SH-SY5Y (cell line): ENCODE measurements around the gene VMP1.

Source experiments
- GATA2 ChIP-seq: IDR thresholded peaks from 2 replicates; pipeline ENCODE4 v1.6.1; 2011; ENCODE audit warnings: mild to moderate bottlenecking, low read depth, low read length
- GATA3 ChIP-seq: IDR thresholded peaks from 2 replicates; pipeline ENCODE4 v1.6.1; 2011; ENCODE audit warnings: low read depth, mild to moderate bottlenecking, low read length, moderate library complexity

Gene VMP1

GRCh38 chr17:59694344-59694743, 13.1 kb upstream of the VMP1 start:
- TF ChIP-seq GATA3 (no peak), GATA2 (no peak)

DNA sequence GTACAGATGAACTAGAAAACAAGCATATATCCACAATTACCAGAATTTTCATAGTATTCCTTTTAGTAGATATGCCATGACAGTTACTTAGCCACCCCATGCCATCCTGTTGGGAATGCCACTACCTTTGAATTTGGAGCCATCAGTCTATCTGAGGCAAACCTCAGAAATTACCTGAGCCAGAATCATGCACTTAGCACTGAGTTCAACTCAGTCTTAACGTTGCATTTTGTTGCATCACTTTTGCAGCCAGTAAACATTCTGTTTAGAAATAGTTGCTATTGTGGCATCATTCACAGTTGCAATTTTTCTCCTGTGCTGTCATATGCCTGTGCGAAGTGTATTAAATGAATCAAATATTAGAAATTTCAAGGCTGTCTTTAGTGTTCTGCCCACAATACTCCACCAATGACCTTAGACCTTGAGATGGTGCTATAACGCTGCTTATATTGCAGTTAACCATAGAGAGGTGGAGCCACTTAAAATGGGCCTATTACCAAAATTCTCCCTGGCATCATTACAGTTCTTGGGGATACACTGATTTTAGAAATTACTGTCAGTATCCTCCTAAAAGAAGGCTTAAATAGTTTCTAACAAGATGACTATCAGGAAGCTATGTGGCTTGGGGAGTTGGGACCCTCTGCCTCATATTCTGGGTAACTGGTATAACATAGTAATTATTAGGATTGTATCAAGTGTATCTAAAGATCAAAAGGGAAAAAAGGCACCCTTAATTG, 11.3 kb upstream of the VMP1 start:
- TF ChIP-seq GATA2 (no peak), GATA3 (no peak)

- TF ChIP-seq GATA3: no peak
- TF ChIP-seq GATA2: no peak
Observed at GRCh38 chr17:59696682-59697277, 10.7 kb upstream of the VMP1 start.

- TF ChIP-seq GATA2 (no peak), GATA3 (no peak)
Observed at GRCh38 chr17:59698143-59698542, 9.3 kb upstream of the VMP1 start.

DNA sequence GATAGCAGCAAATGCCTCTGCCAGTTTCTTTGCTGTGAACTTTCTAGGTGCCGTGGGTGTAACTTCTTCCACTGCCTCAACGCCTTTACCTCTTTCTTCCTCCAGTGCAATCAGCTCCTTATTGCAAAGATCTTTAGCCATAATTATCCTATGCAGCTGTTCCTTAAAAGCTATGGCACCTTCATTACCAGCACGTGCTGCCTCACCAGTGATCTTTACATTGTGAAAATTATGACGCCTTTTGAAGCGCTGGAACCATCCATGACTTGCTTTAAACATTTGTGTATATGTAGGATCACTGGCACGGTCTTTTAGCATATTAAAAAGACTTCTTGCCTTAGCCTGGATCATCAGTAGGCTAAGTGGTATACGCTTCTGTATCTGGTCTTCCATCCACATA, 8.2 kb upstream of the VMP1 start:
- TF ChIP-seq GATA3 (no peak), GATA2 (no peak)

GRCh38 chr17:59699786-59700185, 7.7 kb upstream of the VMP1 start:
- TF ChIP-seq GATA2: no peak
- no peak for TF ChIP-seq GATA3

DNA sequence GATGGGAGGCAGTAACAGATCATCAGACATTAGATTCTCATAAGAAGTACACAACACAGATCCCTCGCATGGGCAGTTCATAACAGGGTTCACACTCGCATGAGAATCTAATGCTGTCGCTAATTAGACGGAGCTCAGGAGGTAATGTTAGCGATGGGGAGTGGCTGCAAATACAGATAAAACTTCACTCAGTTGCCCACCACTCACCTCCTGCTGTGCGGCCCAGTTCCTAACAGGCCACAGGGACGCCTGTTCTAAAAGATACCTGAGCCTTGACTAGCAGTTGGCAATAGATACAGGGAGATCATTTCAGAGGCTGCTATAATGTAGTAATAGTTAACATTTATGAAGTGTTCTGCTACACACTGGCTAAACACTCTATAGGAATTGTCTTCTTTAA, 5.2 kb upstream of the VMP1 start:
- TF ChIP-seq GATA2 (no peak), GATA3 (no peak)

GRCh38 chr17:59707971-59708430, 547 bp downstream of the VMP1 start:
- no peak for TF ChIP-seq GATA3
- no peak for TF ChIP-seq GATA2

DNA sequence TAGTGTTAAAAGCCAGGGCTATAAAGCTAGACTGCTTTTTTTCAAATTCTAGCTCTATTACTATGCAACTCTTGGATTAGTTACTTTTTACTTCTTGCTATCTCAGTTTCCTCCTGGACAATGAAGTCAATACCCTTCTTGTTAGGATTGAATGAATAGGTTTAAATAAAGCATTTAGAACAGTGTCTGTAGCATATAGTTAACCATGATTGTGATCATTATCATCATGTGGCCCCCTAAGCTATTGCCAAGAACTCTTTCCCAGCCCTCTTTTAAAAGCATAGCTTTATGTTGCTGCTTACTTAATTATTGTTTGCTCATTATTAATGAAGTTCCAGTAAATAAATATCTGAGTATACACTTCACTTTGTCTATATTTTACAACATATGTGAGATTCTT, 4.5 kb downstream of the VMP1 start:
- TF ChIP-seq GATA3: no peak
- TF ChIP-seq GATA2: no peak

DNA sequence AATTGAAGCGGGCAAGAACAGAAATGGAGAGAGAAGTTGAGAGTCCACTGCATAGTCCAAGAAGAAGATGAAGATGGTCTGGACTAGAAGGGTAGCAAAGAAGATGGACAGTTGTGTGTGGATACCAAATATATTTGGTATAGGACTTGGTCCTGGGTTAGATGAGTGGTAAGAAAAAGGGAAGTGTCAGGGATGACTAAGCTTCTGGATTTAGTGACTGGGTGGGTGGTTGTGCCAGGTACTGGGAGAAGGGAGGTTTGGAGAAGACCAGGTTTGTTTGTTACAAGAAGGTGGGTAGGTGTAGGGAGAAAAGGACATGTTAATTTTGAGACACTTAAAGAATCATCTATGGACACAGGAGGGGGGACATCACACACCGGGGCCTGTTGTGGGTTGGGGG, 5.4 kb downstream of the VMP1 start:
- TF ChIP-seq GATA3 (no peak), GATA2 (no peak)

DNA sequence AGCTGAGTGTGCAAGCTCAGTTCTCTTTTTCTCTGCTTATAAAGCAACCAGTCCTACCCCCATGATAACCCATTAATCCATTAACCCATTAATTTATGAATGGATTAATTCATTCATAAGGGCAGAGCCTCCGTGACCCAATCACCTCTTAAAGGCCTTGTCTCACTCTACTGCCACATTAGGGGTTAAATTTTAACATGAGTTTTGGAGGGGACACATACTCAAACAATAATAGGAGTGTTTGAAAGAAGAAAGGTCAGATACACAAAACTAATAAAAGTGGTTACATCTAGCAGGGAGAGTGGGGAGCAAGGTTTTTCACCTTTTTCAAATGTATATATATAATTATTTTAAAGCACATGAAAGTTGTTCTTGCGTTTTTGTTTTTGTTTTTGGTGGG, 6.8 kb downstream of the VMP1 start:
- TF ChIP-seq GATA2: no peak
- TF ChIP-seq GATA3: no peak

DNA sequence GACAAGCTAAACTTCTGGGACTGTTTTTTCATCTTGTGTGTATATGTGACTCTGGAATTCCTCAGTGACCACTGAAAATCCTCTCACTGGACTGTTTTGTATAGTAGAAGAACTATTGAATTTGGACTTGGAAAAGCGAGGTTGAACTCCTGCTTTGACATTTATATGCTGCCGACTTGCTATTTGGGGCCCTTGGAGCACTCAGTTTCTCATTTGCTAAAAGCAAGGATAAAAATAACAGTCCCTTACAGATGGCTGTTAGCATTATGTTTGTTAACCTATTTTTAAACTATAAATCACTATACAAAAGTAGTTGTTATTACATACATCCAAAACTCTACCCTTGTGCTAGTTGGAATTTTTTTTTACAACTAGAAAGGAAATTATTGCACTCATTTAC, 9.0 kb downstream of the VMP1 start:
- TF ChIP-seq GATA3 (no peak), GATA2 (no peak)

GRCh38 chr17:59719526-59719925, 12.1 kb downstream of the VMP1 start:
- TF ChIP-seq GATA2 (no peak), GATA3 (no peak)

DNA sequence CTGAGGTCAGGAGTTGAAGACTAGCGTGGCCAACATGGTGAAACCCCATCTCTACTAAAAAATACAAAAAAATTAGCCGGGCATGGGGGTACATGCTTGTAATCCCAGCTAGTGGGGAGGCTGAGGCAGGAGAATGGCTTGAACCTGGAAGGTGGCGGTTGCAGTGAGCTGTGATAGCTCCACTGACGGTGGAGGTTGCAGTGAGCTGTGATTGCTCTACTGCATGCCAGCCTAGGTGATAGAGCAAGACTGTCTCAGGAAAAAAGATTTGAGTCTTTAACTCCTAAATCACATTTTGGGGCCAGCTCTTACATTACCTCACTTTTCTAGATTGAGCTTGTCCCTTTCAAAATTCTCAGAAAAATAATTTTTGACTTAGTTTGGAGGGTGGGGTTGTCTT, 15.2 kb downstream of the VMP1 start:
- TF ChIP-seq GATA3 (no peak), GATA2 (no peak)

GRCh38 chr17:59723041-59723440, 15.6 kb downstream of the VMP1 start:
- TF ChIP-seq GATA3 (no peak), GATA2 (no peak)
